BE2C (cell line): ENCODE measurements around the gene ESRRA.

ENCODE experiments used
- DNase-seq: peaks from one replicate; pipeline ENCODE4 v3.0.0-alpha.2; 2020
- H3K27me3 ChIP-seq: fragments of 250-450 bp; sonication (Bioruptor Pico); 2 replicates; pipeline ENCODE4 v1.5.1; 2020; ENCODE audit warnings: mild to moderate bottlenecking
- H3K36me3 ChIP-seq: fragments of 250-450 bp; sonication (Bioruptor Pico); 2 replicates; pipeline ENCODE4 v1.5.1; 2020; ENCODE audit warnings: mild to moderate bottlenecking
- H3K4me1 ChIP-seq: fragments of 250-450 bp; sonication (Bioruptor Pico); 2 replicates; pipeline ENCODE4 v1.5.1; 2020
- H3K4me3 ChIP-seq: 2 replicates; pipeline ENCODE4 v1.5.1; 2011; ENCODE audit warnings: low read depth, low read length
- H3K9me3 ChIP-seq: fragments of 250-450 bp; sonication (Bioruptor Pico); 2 replicates; pipeline ENCODE4 v1.5.1; 2020
- CTCF ChIP-seq: IDR thresholded peaks from 2 replicates; pipeline ENCODE4 v1.5.1; 2012; ENCODE audit warnings: mild to moderate bottlenecking, low read depth, low read length

Gene ESRRA

GRCh38 chr11:64324692-64325469, 19.6 kb downstream of the ESRRA start:
- no peaks in the 10 kb centered on the region for H3K9me3 ChIP-seq
- H3K4me1 ChIP-seq, result no peaks in the 10 kb centered on the region
- no peaks in the 10 kb centered on the region for H3K36me3 ChIP-seq
- no peak overlapping the region for H3K4me3 ChIP-seq
- no peak for TF ChIP-seq CTCF
- no peak for DNase-seq
- no peaks in the 10 kb centered on the region for H3K27me3 ChIP-seq

DNA sequence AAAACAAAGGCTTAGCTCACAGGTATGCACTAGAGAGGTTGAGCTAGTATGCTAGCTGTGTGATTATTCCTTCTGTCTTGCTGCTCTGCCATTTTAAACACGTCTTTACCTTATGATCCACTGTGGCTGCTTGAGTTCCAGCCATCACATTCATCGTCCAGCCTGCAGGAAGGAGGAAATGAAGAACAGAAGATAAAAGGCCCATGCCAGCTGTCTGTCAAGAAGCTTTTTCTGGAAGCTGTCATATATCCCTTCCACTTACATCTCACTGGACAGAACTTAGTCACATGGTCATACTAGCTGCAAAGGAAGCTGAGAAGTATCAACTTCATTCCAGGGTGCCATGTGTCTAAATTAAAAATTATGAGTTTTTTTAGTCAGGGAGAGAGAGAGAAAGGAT, 22.1 kb downstream of the ESRRA start:
- Histone ChIP-seq H3K27me3 (no peaks in the 10 kb centered on the region), H3K36me3 (no peaks in the 10 kb centered on the region), H3K9me3 (no peaks in the 10 kb centered on the region), H3K4me3 (no peak overlapping the region), H3K4me1 (no peaks in the 10 kb centered on the region)
- no peak for DNase-seq
- TF ChIP-seq CTCF, result no peak

DNA sequence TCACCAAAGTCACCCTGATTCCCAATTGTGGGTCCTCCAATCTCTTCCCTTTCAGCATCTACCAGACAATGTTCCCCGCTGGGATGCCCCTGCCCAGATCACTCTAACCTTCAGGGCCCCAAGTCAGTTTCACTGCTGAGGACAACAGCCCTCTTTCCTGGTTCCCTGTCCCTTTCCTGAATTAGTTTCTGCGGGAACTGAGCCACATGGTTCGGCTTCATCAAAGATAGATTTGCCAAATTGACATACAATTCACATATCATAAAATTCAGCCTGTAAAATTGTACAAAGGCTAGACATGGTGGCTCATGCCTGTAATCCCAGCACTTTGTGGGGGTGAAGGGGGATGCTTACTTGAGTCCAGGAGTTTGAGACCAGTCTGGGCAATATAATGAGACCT, 22.7 kb downstream of the ESRRA start:
- no peaks in the 10 kb centered on the region for H3K4me1 ChIP-seq
- H3K27me3 ChIP-seq, result no peaks in the 10 kb centered on the region
- H3K36me3 ChIP-seq, result no peaks in the 10 kb centered on the region
- DNase-seq, result no peak
- no peak for TF ChIP-seq CTCF
- H3K9me3 ChIP-seq, result no peaks in the 10 kb centered on the region
- H3K4me3 ChIP-seq, result no peak overlapping the region

DNA sequence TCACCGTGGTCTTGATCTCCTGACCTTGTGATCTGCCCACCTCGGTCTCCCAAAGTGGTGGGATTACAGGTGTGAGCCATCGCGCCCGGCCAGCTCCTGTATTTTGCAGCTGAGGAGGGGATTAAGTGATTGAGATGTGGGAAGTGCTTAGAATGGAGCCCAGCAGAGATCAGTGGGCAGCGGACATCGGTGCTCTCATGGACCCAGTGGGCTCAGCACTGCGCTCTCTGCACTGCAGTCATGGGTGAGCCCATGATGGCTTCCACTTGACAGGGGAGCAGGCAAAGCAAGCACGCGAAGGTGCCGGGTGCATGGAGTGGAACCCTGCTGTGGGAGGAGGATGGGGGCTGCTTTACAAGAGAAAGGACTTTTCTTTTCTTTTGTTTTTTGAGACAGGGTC, 25.6 kb downstream of the ESRRA start:
- DNase-seq, result no peak
- no peaks in the 10 kb centered on the region for H3K4me1 ChIP-seq
- H3K36me3 ChIP-seq, result no peaks in the 10 kb centered on the region
- no peak for TF ChIP-seq CTCF
- H3K4me3 ChIP-seq, result no peak overlapping the region
- no peaks in the 10 kb centered on the region for H3K9me3 ChIP-seq
- H3K27me3 ChIP-seq, result no peaks in the 10 kb centered on the region

- Histone ChIP-seq H3K9me3 (no peaks in the 10 kb centered on the region), H3K27me3 (no peaks in the 10 kb centered on the region), H3K4me3 (no peak overlapping the region), H3K4me1 (no peaks in the 10 kb centered on the region), H3K36me3 (no peaks in the 10 kb centered on the region)
- peak; percentile 49 for DNase-seq
- peak; percentile 43 for TF ChIP-seq CTCF
Observed at GRCh38 chr11:64331569-64332371, 26.4 kb downstream of the ESRRA start.

DNA sequence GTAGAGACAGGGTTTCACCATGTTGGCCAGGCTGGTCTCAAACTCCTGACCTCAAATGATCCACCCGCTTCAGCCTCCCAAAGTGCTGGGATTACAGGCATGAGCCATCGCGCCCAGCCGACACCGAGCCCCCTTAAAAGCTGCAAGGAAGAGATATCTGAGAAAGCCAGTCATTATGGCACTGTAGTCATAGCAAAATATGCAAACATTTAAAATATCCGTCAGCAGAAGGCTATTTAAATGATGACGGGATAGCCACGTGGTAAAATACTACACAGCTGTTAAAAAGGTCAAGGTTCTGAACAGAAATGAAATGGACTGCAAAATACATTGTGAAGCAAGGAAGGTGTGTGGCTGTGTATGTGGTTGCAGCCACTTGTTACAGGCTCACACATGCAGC, 28.2 kb downstream of the ESRRA start:
- H3K9me3 ChIP-seq, result no peaks in the 10 kb centered on the region
- H3K27me3 ChIP-seq, result no peaks in the 10 kb centered on the region
- no peak overlapping the region for H3K4me3 ChIP-seq
- no peak for TF ChIP-seq CTCF
- no peaks in the 10 kb centered on the region for H3K4me1 ChIP-seq
- no peaks in the 10 kb centered on the region for H3K36me3 ChIP-seq
- no peak for DNase-seq
